ENCODE data around the gene BLNK. TPM values are rescaled to one million over a fixed set of nuclear protein-coding genes. Genes with fewer than 3 reads are reported as not detected.

BLNK gene
- total and polyA plus RNA-seq, 4 donors: 4.1 to 18.7 (median 6.4) TPM

GRCh38 chr10:96287392-96288105 is 16.2 kb upstream of the BLNK start:
- TF ChIP-seq, protein P1, sequence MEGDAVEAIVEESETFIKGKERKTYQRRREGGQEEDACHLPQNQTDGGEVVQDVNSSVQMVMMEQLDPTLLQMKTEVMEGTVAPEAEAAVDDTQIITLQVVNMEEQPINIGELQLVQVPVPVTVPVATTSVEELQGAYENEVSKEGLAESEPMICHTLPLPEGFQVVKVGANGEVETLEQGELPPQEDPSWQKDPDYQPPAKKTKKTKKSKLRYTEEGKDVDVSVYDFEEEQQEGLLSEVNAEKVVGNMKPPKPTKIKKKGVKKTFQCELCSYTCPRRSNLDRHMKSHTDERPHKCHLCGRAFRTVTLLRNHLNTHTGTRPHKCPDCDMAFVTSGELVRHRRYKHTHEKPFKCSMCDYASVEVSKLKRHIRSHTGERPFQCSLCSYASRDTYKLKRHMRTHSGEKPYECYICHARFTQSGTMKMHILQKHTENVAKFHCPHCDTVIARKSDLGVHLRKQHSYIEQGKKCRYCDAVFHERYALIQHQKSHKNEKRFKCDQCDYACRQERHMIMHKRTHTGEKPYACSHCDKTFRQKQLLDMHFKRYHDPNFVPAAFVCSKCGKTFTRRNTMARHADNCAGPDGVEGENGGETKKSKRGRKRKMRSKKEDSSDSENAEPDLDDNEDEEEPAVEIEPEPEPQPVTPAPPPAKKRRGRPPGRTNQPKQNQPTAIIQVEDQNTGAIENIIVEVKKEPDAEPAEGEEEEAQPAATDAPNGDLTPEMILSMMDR (IDR thresholded peaks at IDR 0.05; ENCODE audit: control extremely low read depth, extremely low read depth): no peak
- no peak overlapping the region for H3K9ac ChIP-seq (ENCODE audit: insufficient read depth in 1 of 2, low read length in 2 of 2)
- ATAC-seq (ENCODE audit: insufficient read depth, low FRiP score): no peak

GRCh38 chr10:96285331-96285752 is 14.0 kb upstream of the BLNK start:
- H3K27me3 ChIP-seq (ENCODE audit: control insufficient read depth in 3 of 3, insufficient read depth in 3 of 3, low read length in 2 of 3): no peaks in the 10 kb centered on the region
- no peaks in the 10 kb centered on the region for H3K36me3 ChIP-seq (ENCODE audit: control insufficient read depth in 4 of 4, insufficient read depth in 4 of 4, low read length in 4 of 4)
- ATAC-seq (ENCODE audit: insufficient read depth, low FRiP score) (no peak), DNase-seq (no peak)
- H3K27ac ChIP-seq (ENCODE audit: low read depth in 1 of 2, low read length in 1 of 2): no peak overlapping the region
- no peak overlapping the region for H3K9ac ChIP-seq (ENCODE audit: insufficient read depth in 1 of 2, low read length in 2 of 2)
- 88 to 93% methylated on average over 8 of the region's 8 CpGs for WGBS, 2 donors
- TF ChIP-seq, protein P1 (IDR thresholded peaks at IDR 0.05; ENCODE audit: control extremely low read depth, extremely low read depth): no peak
- H3K9me3 ChIP-seq (ENCODE audit: control insufficient read depth in 4 of 4, insufficient read depth in 3 of 4, low read length in 3 of 4): no peaks in the 10 kb centered on the region
- no peak overlapping the region for H3K4me3 ChIP-seq
- H3K4me1 ChIP-seq (ENCODE audit: control insufficient read depth in 5 of 5, insufficient read depth in 5 of 5, low read length in 5 of 5): peaks cover 0 to 6% (median 0%) of the 10 kb centered on the region in 5 donors

More at GRCh38 chr10:96287392-96288105, 16.2 kb upstream of the BLNK start:
- peaks cover 0 to 6% (median 0%) of the 10 kb centered on the region in 5 donors for H3K4me1 ChIP-seq (ENCODE audit: control insufficient read depth in 5 of 5, insufficient read depth in 5 of 5, low read length in 5 of 5)
- H3K27ac ChIP-seq (ENCODE audit: low read depth in 1 of 2, low read length in 1 of 2): peak overlapping the region in 1 of 2 donors; percentile 71
- no peaks in the 10 kb centered on the region for H3K27me3 ChIP-seq (ENCODE audit: control insufficient read depth in 3 of 3, insufficient read depth in 3 of 3, low read length in 2 of 3)
- H3K36me3 ChIP-seq (ENCODE audit: control insufficient read depth in 4 of 4, insufficient read depth in 4 of 4, low read length in 4 of 4): no peaks in the 10 kb centered on the region
- no peaks in the 10 kb centered on the region for H3K9me3 ChIP-seq (ENCODE audit: control insufficient read depth in 4 of 4, insufficient read depth in 3 of 4, low read length in 3 of 4)
- DNase-seq: peak; percentile 24 to 82 (median 62)
- 27 to 35% methylated on average over 6 of the region's 6 CpGs for WGBS, 2 donors
- H3K4me3 ChIP-seq: no peak overlapping the region

DNA sequence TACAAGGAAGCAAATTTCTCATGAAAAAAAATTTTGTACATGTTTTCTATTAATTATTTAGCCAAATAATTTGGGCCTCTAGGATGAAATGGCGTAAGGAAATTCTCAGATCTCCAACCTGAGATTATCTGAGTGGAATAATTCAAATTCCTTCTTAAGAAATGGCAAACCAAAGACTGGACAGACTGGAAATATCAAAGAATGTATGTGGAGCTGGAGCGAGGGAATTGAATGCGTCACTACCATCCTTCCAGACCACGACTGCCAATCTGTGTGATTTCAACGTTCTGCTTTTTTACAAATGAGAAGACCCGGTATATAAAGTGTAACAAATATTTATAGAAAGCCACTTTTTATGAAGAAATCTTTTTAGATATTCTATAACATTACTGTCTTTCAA is 12.4 kb upstream of the BLNK start:
- Histone ChIP-seq H3K27me3 (ENCODE audit: control insufficient read depth in 3 of 3, insufficient read depth in 3 of 3, low read length in 2 of 3) (peaks cover 0 to 2% (median 0%) of the 10 kb centered on the region in 3 donors), H3K36me3 (ENCODE audit: control insufficient read depth in 4 of 4, insufficient read depth in 4 of 4, low read length in 4 of 4) (no peaks in the 10 kb centered on the region), H3K4me1 (ENCODE audit: control insufficient read depth in 5 of 5, insufficient read depth in 5 of 5, low read length in 5 of 5) (peaks cover 0 to 6% (median 0%) of the 10 kb centered on the region in 5 donors), H3K9me3 (ENCODE audit: control insufficient read depth in 4 of 4, insufficient read depth in 3 of 4, low read length in 3 of 4) (no peaks in the 10 kb centered on the region), H3K4me3 (no peak overlapping the region), H3K27ac (ENCODE audit: low read depth in 1 of 2, low read length in 1 of 2) (no peak overlapping the region), H3K9ac (ENCODE audit: insufficient read depth in 1 of 2, low read length in 2 of 2) (no peak overlapping the region)
- TF ChIP-seq, protein P1 (IDR thresholded peaks at IDR 0.05; ENCODE audit: control extremely low read depth, extremely low read depth): no peak
- 69 to 70% methylated on average over 6 of the region's 6 CpGs for WGBS, 2 donors
- peak; percentile 26 to 79 (median 63) for DNase-seq
- ATAC-seq (ENCODE audit: insufficient read depth, low FRiP score): no peak

All from lung (tissue), 12 donors.